IMR-90 (cell line): ENCODE data around the gene FTSJ3. TPM values are rescaled to one million over a fixed set of nuclear protein-coding genes. Genes with fewer than 3 reads are reported as not detected.
A peak's percentile ranks its signal among the peaks of the same experiment; 100 is the strongest.

Experiments
- ATAC-seq: fragments of 200-7000 bp; cut with Tn5 transposase; 2 replicates; pipeline ENCODE4 v1.9.1; 2020; ENCODE audit warnings: low read depth, mild to moderate bottlenecking, moderate library complexity
- BruUV-seq: library from RNA; stranded (reverse); fragments of 400-500 nt; replicated peaks from 2 replicates; lab custom pipeline; 2021; lab: Mats Ljungman, UMichigan
- CTCF ChIA-PET: fragments of 300-600 bp; formaldehyde crosslinking; extraction: SDS; loops from one replicate; lab custom pipeline; 2021; ENCODE audit warnings: antibody characterized with exemption; lab: Yijun Ruan, JAX
- POLR2A ChIA-PET: fragments of 300-600 bp; sonication (Branson Sonifier 250); formaldehyde crosslinking; loops from one replicate; lab custom pipeline; 2022; ENCODE audit warnings: antibody characterized with exemption; ENCODE audit not compliant: unreplicated experiment; lab: Charles Lee
- DNase-seq: peaks from one replicate; pipeline ENCODE4 v3.0.0; 2013
- H2AFZ ChIP-seq: replicated peaks from 2 replicates; pipeline ENCODE3; 2013; ENCODE audit warnings: low read length, mild to moderate bottlenecking; ENCODE audit not compliant: poor library complexity
- H2AK5ac ChIP-seq: 2 replicates; pipeline ENCODE4 v1.6.1; 2013; ENCODE audit warnings: low read depth, low read length, inconsistent platforms
- H2AK9ac ChIP-seq: replicated peaks from 2 replicates; pipeline ENCODE3; 2013; ENCODE audit warnings: mild to moderate bottlenecking, low read depth, low read length, moderate library complexity; ENCODE audit not compliant: poor library complexity
- H2BK120ac ChIP-seq: 2 replicates; pipeline ENCODE4 v1.6.1; 2013; ENCODE audit warnings: low read depth, low read length, inconsistent platforms
- H2BK15ac ChIP-seq: 3 replicates; pipeline ENCODE4 v1.6.1; 2013; ENCODE audit warnings: low read depth, low read length, inconsistent platforms
- H2BK20ac ChIP-seq: 2 replicates; pipeline ENCODE4 v1.6.1; 2013; ENCODE audit warnings: low read depth, mild to moderate bottlenecking, inconsistent platforms, low read length, moderate library complexity
- H2BK5ac ChIP-seq: 2 replicates; pipeline ENCODE4 v1.6.1; 2013; ENCODE audit warnings: mild to moderate bottlenecking, low read depth, low read length, inconsistent platforms; ENCODE audit not compliant: poor library complexity, severe bottlenecking
- H3K14ac ChIP-seq: replicated peaks from 2 replicates; pipeline ENCODE4 v1.6.1; 2013; ENCODE audit warnings: low read depth, low read length, inconsistent platforms
- H3K18ac ChIP-seq: 2 replicates; pipeline ENCODE4 v1.6.1; 2013; ENCODE audit warnings: low read depth, low read length, control low read depth
- H3K23ac ChIP-seq: 2 replicates; pipeline ENCODE4 v1.6.1; 2013; ENCODE audit warnings: low read depth, low read length, inconsistent platforms
- H3K27ac ChIP-seq: 2 replicates; pipeline ENCODE4 v1.5.1; 2013; ENCODE audit warnings: mild to moderate bottlenecking, control low read depth, low read length; ENCODE audit not compliant: insufficient read depth
- H3K27me3 ChIP-seq: 2 replicates; pipeline ENCODE4 v1.6.1; 2013; ENCODE audit warnings: low read length; ENCODE audit not compliant: control insufficient read depth, insufficient read depth
- H3K36me3 ChIP-seq: 2 replicates; pipeline ENCODE4 v1.6.1; 2013; ENCODE audit warnings: low read length, mixed read lengths; ENCODE audit not compliant: control insufficient read depth, insufficient read depth
- H3K4ac ChIP-seq: 2 replicates; pipeline ENCODE4 v1.6.1; 2013; ENCODE audit warnings: low read depth, low read length, inconsistent platforms
- H3K4me1 ChIP-seq: 2 replicates; pipeline ENCODE4 v1.6.1; 2013; ENCODE audit warnings: low read length, mixed read lengths; ENCODE audit not compliant: control insufficient read depth, insufficient read depth
- H3K4me2 ChIP-seq: 2 replicates; pipeline ENCODE4 v1.6.1; 2013; ENCODE audit warnings: low read depth, mild to moderate bottlenecking, control low read depth, low read length, moderate library complexity
- H3K4me3 ChIP-seq: 2 replicates; pipeline ENCODE4 v1.5.1; 2013; ENCODE audit warnings: low read depth, mild to moderate bottlenecking, control low read depth, low read length, moderate library complexity; ENCODE audit not compliant: insufficient read depth
- H3K56ac ChIP-seq: 2 replicates; pipeline ENCODE4 v1.6.1; 2013; ENCODE audit warnings: low read length, inconsistent platforms; ENCODE audit not compliant: insufficient read depth; ENCODE audit errors: extremely low read depth
- H3K79me1 ChIP-seq, 2 experiments: 2 replicates each; pipeline ENCODE4 v1.6.1; 2013; ENCODE audit warnings: low read length in 2 of 2, inconsistent platforms in 1 of 2, low read depth in 1 of 2
- H3K9ac ChIP-seq: 2 replicates; pipeline ENCODE4 v1.6.1; 2013; ENCODE audit warnings: low read depth, low read length, control low read depth
- H3K9me1 ChIP-seq: 2 replicates; pipeline ENCODE4 v1.6.1; 2013; ENCODE audit warnings: low read length, inconsistent platforms; ENCODE audit not compliant: insufficient read depth
- H3K9me3 ChIP-seq: 2 replicates; pipeline ENCODE4 v1.6.1; 2013; ENCODE audit warnings: low read length; ENCODE audit not compliant: control insufficient read depth, insufficient read depth
- H4K20me1 ChIP-seq: 2 replicates; pipeline ENCODE4 v1.6.1; 2013; ENCODE audit warnings: low read length, inconsistent platforms; ENCODE audit not compliant: insufficient read depth
- H4K5ac ChIP-seq: 2 replicates; pipeline ENCODE4 v1.6.1; 2013; ENCODE audit warnings: mild to moderate bottlenecking, low read depth, low read length, control low read depth
- H4K8ac ChIP-seq, 2 experiments: 2 replicates each; pipeline ENCODE4 v1.6.1; 2013; ENCODE audit warnings: low read depth in 2 of 2, low read length in 2 of 2, control low read depth in 1 of 2, inconsistent platforms in 1 of 2
- H4K91ac ChIP-seq: 2 replicates; pipeline ENCODE4 v1.6.1; 2013; ENCODE audit warnings: low read depth, low read length, inconsistent platforms; ENCODE audit not compliant: insufficient read depth
- CEBPB ChIP-seq: IDR thresholded peaks from 2 replicates; pipeline ENCODE4 v1.6.1; 2012; ENCODE audit warnings: low read depth, low read length, improper control_type of control experiment
- MAZ ChIP-seq: IDR thresholded peaks from 2 replicates; pipeline ENCODE4 v1.6.1; 2012; ENCODE audit warnings: low read depth, mild to moderate bottlenecking, low read length, improper control_type of control experiment, moderate library complexity, borderline replicate concordance
- MXI1 ChIP-seq: IDR thresholded peaks from 2 replicates; pipeline ENCODE4 v1.6.1; 2012; ENCODE audit warnings: low read depth, mild to moderate bottlenecking, low read length, moderate library complexity, borderline replicate concordance
- POLR2A ChIP-seq: IDR thresholded peaks from 2 replicates; pipeline ENCODE4 v1.6.1; 2012; ENCODE audit warnings: mild to moderate bottlenecking, low read depth, low read length
- RCOR1 ChIP-seq: IDR thresholded peaks from 2 replicates; pipeline ENCODE4 v1.6.1; 2012; ENCODE audit warnings: mild to moderate bottlenecking, low read length, improper control_type of control experiment; ENCODE audit not compliant: insufficient replicate concordance
- SMC3 ChIP-seq: fragments of 150-350 bp; IDR thresholded peaks from 2 replicates; pipeline ENCODE4 v1.6.1; 2016; ENCODE audit warnings: low read depth, mild to moderate bottlenecking, antibody characterized with exemption, low read length, moderate library complexity
- whole genome bisulfite sequencing, 2 experiments: methylation state at CpG; one replicate each; pipeline versions ENCODE4 v1.1.5 to v1.1.7; 2013; ENCODE audit warnings: missing lambda C conversion rate in 2 of 2; ENCODE audit not compliant: insufficient read length in 1 of 2; ENCODE audit errors: extremely low coverage in 2 of 2; 5-methylcytosine and 5-hydroxymethylcytosine counted together
- dilution Hi-C: fragments of 300-500 bp; cut with HindIII; formaldehyde crosslinking; loops from one replicate; pipeline ENCODE4 v1.14.3; 2018; ENCODE audit warnings: low sequenced_read_pairs; ENCODE audit not compliant: unreplicated experiment
- in situ Hi-C: fragments of 300-500 bp; cut with MboI; formaldehyde crosslinking; loops from 3 replicates; pipeline ENCODE4 v1.14.3; 2019; ENCODE audit warnings: low sequenced_read_pairs, inconsistent platforms, mixed read lengths
- intact Hi-C: fragments of 100-400 bp; cut with micrococcal nuclease; formaldehyde crosslinking; loops from 2 replicates; pipeline ENCODE4 v1.10.0; 2022
- polyA plus RNA-seq, 3 experiments: library from polyadenylated mRNA; depleted of rRNA; stranded (reverse); fragments of >200 nt; gene quantifications; 2 replicates each; pipeline ENCODE4 v1.2.3, GENCODE V29; 2012; ENCODE audit warnings: low replicate concordance in 1 of 3
- total RNA-seq: library from RNA; depleted of rRNA; stranded (reverse); fragments of >200 nt; gene quantifications from 2 replicates; pipeline ENCODE4 v1.2.3, GENCODE V29; 2012

The FTSJ3 gene
- total and polyA plus RNA-seq, 2 of the 4 experiments (the other 2 are of a cell fraction), result 51.3 to 68.1 TPM

- TF ChIP-seq MAZ, result no peak; the same call in 1 of the 2 replicates
- TF ChIP-seq SMC3, result no peak
- TF ChIP-seq RCOR1, result peak; percentile 32
These were observed 21.6 kb upstream of the FTSJ3 start (continued) for GRCh38 chr17:63848834-63849689.

- ATAC-seq (no peak), DNase-seq (no peak)
- POLR2A ChIA-PET, result no interaction called here
- H3K56ac ChIP-seq, result no peak overlapping the region
- H3K27me3 ChIP-seq, result peaks cover 4% of the 10 kb centered on the region; the same call in 1 of the 2 replicates
- no TSS peak for BruUV-seq
- H3K79me1 ChIP-seq, result no peaks in the 10 kb centered on the region
- no peak overlapping the region for H3K4me2 ChIP-seq
- dilution Hi-C loops (no loop called here), intact Hi-C loops (no loop called here), in situ Hi-C loops (no loop called here)
- 0 out of 2 replicates have a peak, but pooled peaks cover 3% of the 10 kb centered on the region for H3K9me3 ChIP-seq
- no peak overlapping the region for H3K4me3 ChIP-seq
- H2BK120ac ChIP-seq, result no peak overlapping the region
- no peak overlapping the region for H4K5ac ChIP-seq
- no peak overlapping the region for H3K23ac ChIP-seq
- no peak overlapping the region for H4K91ac ChIP-seq
- H3K18ac ChIP-seq, result no peak overlapping the region
- no peak overlapping the region for H3K27ac ChIP-seq
- no peak overlapping the region for H4K8ac ChIP-seq
- no peak overlapping the region for H2AK9ac ChIP-seq
- H2AFZ ChIP-seq, result no peak overlapping the region
- no peak for TF ChIP-seq MXI1
- no peak for TF ChIP-seq CEBPB
- no peak for TF ChIP-seq POLR2A
- H3K4me1 ChIP-seq, result peaks cover 2% of the 10 kb centered on the region; the same call in 1 of the 2 replicates
- 44% methylated on average over 2 of the region's 3 CpGs; no CpG with 5 or more reads in 1 of the 2 experiments for WGBS, 2 experiments
- no peak overlapping the region for H3K4ac ChIP-seq
- CTCF ChIA-PET, result no interaction called here
- no peaks in the 10 kb centered on the region for H3K36me3 ChIP-seq
- no peak overlapping the region for H3K9ac ChIP-seq
- no peaks in the 10 kb centered on the region for H3K9me1 ChIP-seq
- no peak overlapping the region for H2BK20ac ChIP-seq
- no peaks in the 10 kb centered on the region for H4K20me1 ChIP-seq
- no peak overlapping the region for H2BK15ac ChIP-seq
- no peak overlapping the region for H2AK5ac ChIP-seq
- H3K14ac ChIP-seq, result no peak overlapping the region
- no peak overlapping the region for H2BK5ac ChIP-seq
These were observed 20.2 kb upstream of the FTSJ3 start for GRCh38 chr17:63847525-63848249.
